ENCODE measurements around the gene SAMSN1.

GRCh38 chr21:14581902-14582457 is 35.9 kb upstream of the SAMSN1 start:
- no peak for TF ChIP-seq POLR2AphosphoS5 (IDR thresholded peaks at IDR 0.05; ENCODE audit: low read depth, low read length)
- TF ChIP-seq, protein P1, sequence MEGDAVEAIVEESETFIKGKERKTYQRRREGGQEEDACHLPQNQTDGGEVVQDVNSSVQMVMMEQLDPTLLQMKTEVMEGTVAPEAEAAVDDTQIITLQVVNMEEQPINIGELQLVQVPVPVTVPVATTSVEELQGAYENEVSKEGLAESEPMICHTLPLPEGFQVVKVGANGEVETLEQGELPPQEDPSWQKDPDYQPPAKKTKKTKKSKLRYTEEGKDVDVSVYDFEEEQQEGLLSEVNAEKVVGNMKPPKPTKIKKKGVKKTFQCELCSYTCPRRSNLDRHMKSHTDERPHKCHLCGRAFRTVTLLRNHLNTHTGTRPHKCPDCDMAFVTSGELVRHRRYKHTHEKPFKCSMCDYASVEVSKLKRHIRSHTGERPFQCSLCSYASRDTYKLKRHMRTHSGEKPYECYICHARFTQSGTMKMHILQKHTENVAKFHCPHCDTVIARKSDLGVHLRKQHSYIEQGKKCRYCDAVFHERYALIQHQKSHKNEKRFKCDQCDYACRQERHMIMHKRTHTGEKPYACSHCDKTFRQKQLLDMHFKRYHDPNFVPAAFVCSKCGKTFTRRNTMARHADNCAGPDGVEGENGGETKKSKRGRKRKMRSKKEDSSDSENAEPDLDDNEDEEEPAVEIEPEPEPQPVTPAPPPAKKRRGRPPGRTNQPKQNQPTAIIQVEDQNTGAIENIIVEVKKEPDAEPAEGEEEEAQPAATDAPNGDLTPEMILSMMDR (IDR thresholded peaks at IDR 0.05): no peak
- TF ChIP-seq NRF1 (IDR thresholded peaks at IDR 0.05; ENCODE audit: low read depth, low read length): no peak
- no peak for TF ChIP-seq GABPA (IDR thresholded peaks at IDR 0.05; ENCODE audit: low read depth)
- TF ChIP-seq GATA2 (CRISPR knock-in tag; IDR thresholded peaks at IDR 0.05): no peak
- TF ChIP-seq RAD21 (IDR thresholded peaks at IDR 0.05; ENCODE audit: low read length): no peak

All from SK-N-SH (cell line).